GM23338 (cell line): ENCODE data around the gene SPEM2. TPM values are rescaled to one million over a fixed set of nuclear protein-coding genes. Genes with fewer than 3 reads are reported as not detected.

Experiments used
- ATAC-seq: fragments of 200-7000 bp; cut with Tn5 transposase; 3 replicates; pipeline ENCODE4 v1.9.1; 2020
- DNase-seq: peaks from one replicate; pipeline ENCODE4 v3.0.0-alpha.2; 2015; ENCODE audit warnings: low spot score
- H2AFZ ChIP-seq: fragments of 200-600 bp; sonication (generic); 2 replicates; pipeline ENCODE4 v1.8.0; 2016; ENCODE audit warnings: antibody characterized with exemption, mild to moderate bottlenecking, moderate library complexity
- H3F3A ChIP-seq: fragments of 200-600 bp; sonication (generic); replicated peaks from 2 replicates; pipeline ENCODE4 v1.8.0; 2017; ENCODE audit warnings: antibody characterized with exemption, mixed run types, low read depth
- H3K27ac ChIP-seq: fragments of 200-600 bp; sonication (generic); 2 replicates; pipeline ENCODE4 v1.6.1; 2016; ENCODE audit warnings: low read depth
- H3K27me3 ChIP-seq: fragments of 200-600 bp; sonication (generic); 2 replicates; pipeline ENCODE4 v1.8.0; 2016; ENCODE audit warnings: mild to moderate bottlenecking, mixed run types, moderate library complexity; ENCODE audit not compliant: insufficient read depth
- H3K36me3 ChIP-seq: fragments of 200-600 bp; sonication (generic); 2 replicates; pipeline ENCODE4 v1.8.0; 2016; ENCODE audit warnings: mild to moderate bottlenecking; ENCODE audit not compliant: insufficient read depth
- H3K4me1 ChIP-seq: fragments of 200-600 bp; sonication (generic); 2 replicates; pipeline ENCODE4 v1.8.0; 2016; ENCODE audit warnings: mild to moderate bottlenecking, moderate library complexity; ENCODE audit not compliant: insufficient read depth
- H3K4me2 ChIP-seq: fragments of 200-600 bp; sonication (generic); 2 replicates; pipeline ENCODE4 v1.7.1; 2017; ENCODE audit warnings: mixed run types
- H3K4me3 ChIP-seq: fragments of 200-600 bp; sonication (generic); 2 replicates; pipeline ENCODE4 v1.6.1; 2016; ENCODE audit warnings: mixed run types
- H3K79me2 ChIP-seq: fragments of 200-600 bp; sonication (generic); replicated peaks from 2 replicates; pipeline ENCODE4 v1.8.0; 2017; ENCODE audit warnings: mild to moderate bottlenecking; ENCODE audit not compliant: insufficient read depth
- H3K9me2 ChIP-seq: fragments of 200-600 bp; sonication (generic); 2 replicates; pipeline ENCODE4 v1.8.0; 2017; ENCODE audit not compliant: insufficient read depth
- H4K20me1 ChIP-seq: fragments of 200-600 bp; sonication (generic); replicated peaks from 2 replicates; pipeline ENCODE4 v1.8.0; 2017; ENCODE audit warnings: mild to moderate bottlenecking; ENCODE audit not compliant: insufficient read depth
- H3K27ac Mint-ChIP-seq: 2 replicates; pipeline ENCODE4 v1.8.0; 2020; ENCODE audit warnings: inconsistent platforms, mild to moderate bottlenecking, moderate library complexity, mixed read lengths
- H3K27me3 Mint-ChIP-seq: 3 replicates; pipeline ENCODE4 v1.8.0; 2022; ENCODE audit warnings: low read depth, mild to moderate bottlenecking, moderate library complexity, mixed read lengths, inconsistent platforms; ENCODE audit not compliant: insufficient read depth, poor library complexity
- H3K36me3 Mint-ChIP-seq: 3 replicates; pipeline ENCODE4 v1.8.0; 2021; ENCODE audit warnings: low read depth, mild to moderate bottlenecking, inconsistent platforms, moderate library complexity, mixed read lengths
- H3K4me1 Mint-ChIP-seq: 3 replicates; pipeline ENCODE4 v1.8.0; 2020; ENCODE audit warnings: mild to moderate bottlenecking, inconsistent platforms, mixed read lengths
- H3K4me3 Mint-ChIP-seq: 3 replicates; pipeline ENCODE4 v1.8.0; 2021; ENCODE audit warnings: moderate library complexity, mild to moderate bottlenecking, inconsistent platforms, mixed read lengths
- H3K9me3 Mint-ChIP-seq: 3 replicates; pipeline ENCODE4 v1.8.0; 2020; ENCODE audit warnings: moderate library complexity, mild to moderate bottlenecking, inconsistent platforms, mixed read lengths
- CREB1 ChIP-seq: fragments of 250-450 bp; sonication (Bioruptor Pico); IDR thresholded peaks from 2 replicates; pipeline ENCODE4 v1.5.0; 2020; ENCODE audit warnings: low read depth, mild to moderate bottlenecking, moderate library complexity
- CTCF ChIP-seq, 2 experiments: fragments of 200-600 bp in 1 of 2; sonication (generic) in 1 of 2; conservative IDR thresholded peaks; 2 replicates each; pipeline versions ENCODE4 v1.5.1 to v1.6.1; 2016 to 2017; ENCODE audit warnings: antibody characterized with exemption in 2 of 2, low read depth in 2 of 2, mild to moderate bottlenecking in 2 of 2, moderate library complexity in 1 of 2
- ETS1 ChIP-seq: IDR thresholded peaks from 2 replicates; pipeline ENCODE4 v1.6.1; 2016; ENCODE audit warnings: antibody characterized with exemption
- EZH2 ChIP-seq: fragments of 200-600 bp; sonication (generic); IDR thresholded peaks from one replicate; pipeline ENCODE4 v1.8.0; 2017; ENCODE audit warnings: antibody characterized with exemption, mild to moderate bottlenecking, low read depth; ENCODE audit not compliant: unreplicated experiment
- EZH2phosphoT487 ChIP-seq: fragments of 200-600 bp; sonication (generic); IDR thresholded peaks from one replicate; pipeline ENCODE4 v1.8.1; 2018; ENCODE audit warnings: antibody characterized with exemption; ENCODE audit not compliant: unreplicated experiment
- JUNB ChIP-seq: IDR thresholded peaks from one replicate; pipeline ENCODE4 v1.6.1; 2016; ENCODE audit warnings: antibody characterized with exemption; ENCODE audit not compliant: unreplicated experiment
- NANOG ChIP-seq: IDR thresholded peaks from 2 replicates; pipeline ENCODE4 v1.6.1; 2016; ENCODE audit warnings: antibody characterized with exemption, borderline replicate concordance
- POLR2AphosphoS5 ChIP-seq: IDR thresholded peaks from 2 replicates; pipeline ENCODE4 v1.6.1; 2016; ENCODE audit warnings: antibody characterized with exemption, low read depth
- REST ChIP-seq: IDR thresholded peaks from one replicate; pipeline ENCODE4 v1.6.1; 2018; ENCODE audit warnings: antibody characterized with exemption; ENCODE audit not compliant: unreplicated experiment
- STAT1 ChIP-seq: IDR thresholded peaks from one replicate; pipeline ENCODE4 v1.6.1; 2016; ENCODE audit warnings: antibody characterized with exemption; ENCODE audit not compliant: unreplicated experiment
- ZNF114 ChIP-seq: fragments of 250-450 bp; sonication (Bioruptor Pico); IDR thresholded peaks from 2 replicates; pipeline ENCODE4 v1.5.0; 2020; ENCODE audit warnings: mild to moderate bottlenecking, moderate library complexity
- ZNF331 ChIP-seq: fragments of 250-450 bp; sonication (Bioruptor Pico); IDR thresholded peaks from 2 replicates; pipeline ENCODE4 v1.5.0; 2020; ENCODE audit warnings: low read depth, mild to moderate bottlenecking, moderate library complexity
- ZNF462 ChIP-seq: fragments of 250-450 bp; sonication (Bioruptor Pico); IDR thresholded peaks from 2 replicates; pipeline ENCODE4 v1.5.0; 2020; ENCODE audit warnings: mild to moderate bottlenecking, moderate library complexity
- polyA plus RNA-seq: library from polyadenylated mRNA; unstranded; fragments of >200 nt; fragmentation: Nextera tagmentation; extraction: Ambion mirVana; gene quantifications from 2 replicates; pipeline ENCODE4 v1.2.1, GENCODE V29; 2016
- total RNA-seq: library from RNA; depleted of rRNA; stranded (reverse); fragments of >200 nt; shearing (Covaris generic); gene quantifications from 2 replicates; pipeline ENCODE4 v1.2.3, GENCODE V29; 2014

SPEM2 gene
- total and polyA plus RNA-seq, 2 experiments from 2014 or later, result not detected

- H3K36me3 ChIP-seq, result peaks cover 4% of the 10 kb centered on the region
- peaks cover 21% of the 10 kb centered on the region; the same call in 1 of the 2 replicates for H3F3A ChIP-seq
- peak overlapping the region; percentile 91 for H3K4me3 ChIP-seq
- DNase-seq (peak; percentile 47), ATAC-seq (peak; percentile 24)
- no peak overlapping the region for H3K27ac Mint-ChIP-seq
- peaks cover 31% of the 10 kb centered on the region for H3K36me3 Mint-ChIP-seq
- no peak overlapping the region for H3K27ac ChIP-seq
- no peaks in the 10 kb centered on the region for H3K79me2 ChIP-seq
- peak overlapping the region; percentile 87 for H3K4me3 Mint-ChIP-seq
- peak overlapping the region; percentile 32; the same call in 1 of the 2 replicates for H2AFZ ChIP-seq
- H4K20me1 ChIP-seq, result peaks cover 12% of the 10 kb centered on the region
- TF ChIP-seq ZNF331 (CRISPR knock-in tag), result no peak
- TF ChIP-seq NANOG, result no peak
- TF ChIP-seq ETS1, result no peak
- TF ChIP-seq ZNF114 (CRISPR knock-in tag), result no peak
- TF ChIP-seq ZNF462 (CRISPR knock-in tag), result no peak
- TF ChIP-seq JUNB, result no peak
- TF ChIP-seq CTCF (conservative IDR thresholded peaks at IDR 0.05; ENCODE audit: low read depth in 2 of 2), result no peak
- no peak for TF ChIP-seq POLR2AphosphoS5
- no peak for TF ChIP-seq STAT1
- no peak for TF ChIP-seq EZH2phosphoT487
- no peak for TF ChIP-seq REST
- TF ChIP-seq CREB1 (CRISPR knock-in tag), result no peak
- TF ChIP-seq EZH2, result no peak
- H3K9me2 ChIP-seq, result no peaks in the 10 kb centered on the region
- peaks cover 16% of the 10 kb centered on the region for H3K27me3 Mint-ChIP-seq
- H3K4me1 ChIP-seq, result no peaks in the 10 kb centered on the region; the same call in 1 of the 2 replicates
- H3K4me1 Mint-ChIP-seq, result peaks cover 25% of the 10 kb centered on the region
- H3K4me2 ChIP-seq, result peak overlapping the region; percentile 98
- no peaks in the 10 kb centered on the region for H3K27me3 ChIP-seq
- no peaks in the 10 kb centered on the region for H3K9me3 Mint-ChIP-seq
Observed at GRCh38 chr17:7392696-7393612, 32.5 kb upstream of the SPEM2 start.
